Ishikawa (cell line): Measurements from ENCODE around the gene RELN.

ENCODE experiments used
- CEBPB ChIP-seq: IDR thresholded peaks from 2 replicates; pipeline ENCODE4 v1.6.1; 2012
- CREB1 ChIP-seq: IDR thresholded peaks from 2 replicates; pipeline ENCODE4 v1.6.1; 2012; ENCODE audit warnings: low read depth
- FOXM1 ChIP-seq: IDR thresholded peaks from 2 replicates; pipeline ENCODE4 v1.6.1; 2012; ENCODE audit warnings: low read depth, borderline replicate concordance
- MAX ChIP-seq: IDR thresholded peaks from 2 replicates; pipeline ENCODE4 v1.6.1; 2012
- RAD21 ChIP-seq: IDR thresholded peaks from 2 replicates; pipeline ENCODE4 v1.6.1; 2012; ENCODE audit warnings: low read depth
- REST ChIP-seq: IDR thresholded peaks from 2 replicates; pipeline ENCODE4 v1.6.1; 2012; ENCODE audit warnings: low read depth, mild to moderate bottlenecking
- TAF1 ChIP-seq: IDR thresholded peaks from 2 replicates; pipeline ENCODE4 v1.6.1; 2012; ENCODE audit warnings: low read depth, mild to moderate bottlenecking
- TCF12 ChIP-seq: IDR thresholded peaks from 2 replicates; pipeline ENCODE4 v1.6.1; 2012; ENCODE audit warnings: low read depth
- YY1 ChIP-seq: IDR thresholded peaks from 2 replicates; pipeline ENCODE4 v1.6.1; 2012; ENCODE audit warnings: low read depth
- ZBTB7A ChIP-seq: IDR thresholded peaks from 2 replicates; pipeline ENCODE4 v1.6.1; 2012; ENCODE audit warnings: low read depth

GRCh38 chr7:103921692-103922091 is 67.8 kb downstream of the RELN start:
- no peak for TF ChIP-seq TCF12
- TF ChIP-seq TAF1: no peak
- TF ChIP-seq REST: no peak
- no peak for TF ChIP-seq RAD21
- no peak for TF ChIP-seq MAX
- TF ChIP-seq CREB1: no peak
- TF ChIP-seq FOXM1: no peak
- no peak for TF ChIP-seq ZBTB7A
- no peak for TF ChIP-seq YY1
- TF ChIP-seq CEBPB: no peak
